Medulla oblongata (tissue), 1 donor: ENCODE data around the gene GLRX3.
A peak's percentile ranks its signal among the peaks of the same experiment; 100 is the strongest.

Experiments
- DNase-seq: peaks from one replicate; pipeline ENCODE4 v3.0.0-alpha.2; 2015; ENCODE audit errors: extremely low spot score

Gene GLRX3

GRCh38 chr10:130137659-130138478, 1.7 kb downstream of the GLRX3 start:
- DNase-seq: no peak

- no peak for DNase-seq
Measured at GRCh38 chr10:130138479-130138866, 2.3 kb downstream of the GLRX3 start.

- DNase-seq: no peak
Measured at GRCh38 chr10:130140425-130140824, 4.2 kb downstream of the GLRX3 start.

- no peak for DNase-seq
Measured at GRCh38 chr10:130141038-130141437, 4.8 kb downstream of the GLRX3 start.

GRCh38 chr10:130141460-130141859, 5.3 kb downstream of the GLRX3 start:
- no peak for DNase-seq

GRCh38 chr10:130141878-130142277, 5.7 kb downstream of the GLRX3 start:
- no peak for DNase-seq

- no peak for DNase-seq
Measured at GRCh38 chr10:130146042-130146441, 9.9 kb downstream of the GLRX3 start.

- no peak for DNase-seq
Measured at GRCh38 chr10:130159192-130159794, 23.1 kb downstream of the GLRX3 start.

GRCh38 chr10:130160775-130161174, 24.6 kb downstream of the GLRX3 start:
- DNase-seq: no peak

GRCh38 chr10:130161331-130161730, 25.1 kb downstream of the GLRX3 start:
- DNase-seq: no peak

- DNase-seq: no peak
Measured at GRCh38 chr10:130167193-130167592, 31.0 kb downstream of the GLRX3 start.

- DNase-seq: no peak
Measured at GRCh38 chr10:130167707-130168106, 31.5 kb downstream of the GLRX3 start.

GRCh38 chr10:130169136-130169859, 33.1 kb downstream of the GLRX3 start:
- DNase-seq: no peak

GRCh38 chr10:130171196-130171595, 35.0 kb downstream of the GLRX3 start:
- DNase-seq: peak; percentile 15

- DNase-seq: no peak
Measured at GRCh38 chr10:130174328-130174727, 38.1 kb downstream of the GLRX3 start.

GRCh38 chr10:130175074-130175473, 38.9 kb downstream of the GLRX3 start:
- no peak for DNase-seq

GRCh38 chr10:130177250-130177649, 41.1 kb downstream of the GLRX3 start:
- no peak for DNase-seq

- peak; percentile 85 for DNase-seq
Measured at GRCh38 chr10:130179640-130180039, 43.4 kb downstream of the GLRX3 start.

GRCh38 chr10:130180416-130180815, 44.2 kb downstream of the GLRX3 start:
- no peak for DNase-seq

GRCh38 chr10:130181858-130182257, 45.7 kb downstream of the GLRX3 start:
- DNase-seq: no peak

GRCh38 chr10:130185591-130185990, 49.4 kb downstream of the GLRX3 start:
- no peak for DNase-seq
